Endothelial cell (in vitro differentiated cells): ENCODE results near the gene DNAH10. TPM values are rescaled to one million over a fixed set of nuclear protein-coding genes. Genes with fewer than 3 reads are reported as not detected.
"Not testable (repeated sequence)": the region's sequence is repeated elsewhere in the genome, so short reads cannot be mapped to it uniquely, and the experiment has no call there.

ENCODE experiments used
- DNase-seq: peaks from one replicate; pipeline ENCODE4 v3.0.0; 2021; ENCODE audit warnings: low spot score
- H3K27ac Mint-ChIP-seq: one replicate; pipeline ENCODE4 v1.8.0; 2021; ENCODE audit warnings: mixed read lengths, inconsistent platforms; ENCODE audit not compliant: unreplicated experiment
- H3K27me3 Mint-ChIP-seq: one replicate; pipeline ENCODE4 v1.8.0; 2021; ENCODE audit warnings: mild to moderate bottlenecking, moderate library complexity, mixed read lengths, inconsistent platforms; ENCODE audit not compliant: unreplicated experiment
- H3K36me3 Mint-ChIP-seq: one replicate; pipeline ENCODE4 v1.8.0; 2021; ENCODE audit warnings: mild to moderate bottlenecking, low read depth, mixed read lengths, inconsistent platforms; ENCODE audit not compliant: unreplicated experiment
- H3K4me1 Mint-ChIP-seq: one replicate; pipeline ENCODE4 v1.8.0; 2021; ENCODE audit warnings: mild to moderate bottlenecking, mixed read lengths, inconsistent platforms; ENCODE audit not compliant: unreplicated experiment
- H3K4me3 Mint-ChIP-seq: one replicate; pipeline ENCODE4 v1.8.0; 2021; ENCODE audit warnings: mild to moderate bottlenecking, mixed read lengths, inconsistent platforms; ENCODE audit not compliant: unreplicated experiment
- H3K9me3 Mint-ChIP-seq: one replicate; pipeline ENCODE4 v1.8.0; 2021; ENCODE audit warnings: mixed read lengths, inconsistent platforms; ENCODE audit not compliant: unreplicated experiment
- CTCF ChIP-seq: fragments of 200-600 bp; sonication (generic); IDR thresholded peaks from one replicate; pipeline ENCODE4 v1.5.0; 2021; ENCODE audit warnings: antibody characterized with exemption; ENCODE audit not compliant: unreplicated experiment
- total RNA-seq: library from RNA; stranded (reverse); fragmentation: NEBNext Ultra II Directional; extraction: Animal tissue kit (Norgen Biotek cat#: 25700); gene quantifications from one replicate; pipeline ENCODE4 v1.2.1, GENCODE V29; 2021; ENCODE audit not compliant: unreplicated experiment

DNAH10 gene
- total RNA-seq, 1 donor from 2014 or later, result 1.2 TPM

GRCh38 chr12:123787466-123787865, 25.4 kb downstream of the DNAH10 start:
- DNase-seq, result no peak
- Mint-ChIP-seq H3K27ac (no peak overlapping the region), H3K27me3 (peaks cover 3% of the 10 kb centered on the region), H3K4me3 (no peak overlapping the region), H3K9me3 (no peaks in the 10 kb centered on the region), H3K36me3 (no peaks in the 10 kb centered on the region), H3K4me1 (no peaks in the 10 kb centered on the region)
- TF ChIP-seq CTCF, result no peak

GRCh38 chr12:123788541-123788940, 26.4 kb downstream of the DNAH10 start:
- Mint-ChIP-seq H3K9me3 (no peaks in the 10 kb centered on the region), H3K36me3 (no peaks in the 10 kb centered on the region), H3K4me3 (no peak overlapping the region), H3K27me3 (peaks cover 3% of the 10 kb centered on the region), H3K27ac (no peak overlapping the region), H3K4me1 (no peaks in the 10 kb centered on the region)
- DNase-seq, result no peak
- no peak for TF ChIP-seq CTCF

GRCh38 chr12:123789422-123789821, 27.3 kb downstream of the DNAH10 start:
- H3K4me3 Mint-ChIP-seq, H3K27me3 Mint-ChIP-seq, H3K9me3 Mint-ChIP-seq, DNase-seq, H3K4me1 Mint-ChIP-seq, H3K36me3 Mint-ChIP-seq, H3K27ac Mint-ChIP-seq: not testable (repeated sequence)

GRCh38 chr12:123790905-123791467, 28.9 kb downstream of the DNAH10 start:
- Mint-ChIP-seq H3K4me3 (no peak overlapping the region), H3K27me3 (no peaks in the 10 kb centered on the region), H3K27ac (no peak overlapping the region), H3K36me3 (no peaks in the 10 kb centered on the region), H3K4me1 (no peaks in the 10 kb centered on the region), H3K9me3 (no peaks in the 10 kb centered on the region)
- no peak for DNase-seq
- no peak for TF ChIP-seq CTCF

- no peak for DNase-seq
- no peak overlapping the region for H3K27ac Mint-ChIP-seq
- H3K4me1 Mint-ChIP-seq, result no peaks in the 10 kb centered on the region
- H3K36me3 Mint-ChIP-seq, result no peaks in the 10 kb centered on the region
- H3K9me3 Mint-ChIP-seq, result no peaks in the 10 kb centered on the region
- peaks cover 1% of the 10 kb centered on the region for H3K27me3 Mint-ChIP-seq
- TF ChIP-seq CTCF, result no peak
- H3K4me3 Mint-ChIP-seq, result no peak overlapping the region
Measured at GRCh38 chr12:123794027-123794426, 31.9 kb downstream of the DNAH10 start.

- Mint-ChIP-seq H3K4me1 (no peaks in the 10 kb centered on the region), H3K27ac (no peak overlapping the region)
Measured at GRCh38 chr12:123798518-123798917, 36.4 kb downstream of the DNAH10 start.

More at GRCh38 chr12:123798518-123798917, 36.4 kb downstream of the DNAH10 start:
- TF ChIP-seq CTCF, result no peak
- no peaks in the 10 kb centered on the region for H3K36me3 Mint-ChIP-seq
- H3K27me3 Mint-ChIP-seq, result peaks cover 1% of the 10 kb centered on the region
- no peak overlapping the region for H3K4me3 Mint-ChIP-seq
- no peak for DNase-seq
- H3K9me3 Mint-ChIP-seq, result no peaks in the 10 kb centered on the region
